Esophagus muscularis mucosa (tissue), 4 donors: ENCODE measurements around the gene DGKA. TPM values are rescaled to one million over a fixed set of nuclear protein-coding genes. Genes with fewer than 3 reads are reported as not detected.
"Not testable (repeated sequence)": the region's sequence is repeated elsewhere in the genome, so short reads cannot be mapped to it uniquely, and the experiment has no call there.

Source experiments
- DNase-seq: peaks from one replicate; pipeline ENCODE4 v3.0.0-alpha.2; 2017; ENCODE audit errors: extremely low spot score
- H3K27ac ChIP-seq, 4 donors: fragments of 200-600 bp; sonication (generic); replicated peaks in 1 of 4; 1 replicate in 3 of 4; 2 replicates in 1 of 4; pipeline ENCODE4 v1.5.1; 2016 to 2019; ENCODE audit warnings: mild to moderate bottlenecking in 1 of 4
- H3K27me3 ChIP-seq, 4 donors: fragments of 200-600 bp; sonication (generic); one replicate each; pipeline versions ENCODE4 v1.5.1 to v1.6.0; 2016 to 2019
- H3K36me3 ChIP-seq, 4 donors: fragments of 200-600 bp; sonication (generic); one replicate each; pipeline ENCODE4 v1.5.1; 2016 to 2019
- H3K4me1 ChIP-seq, 4 donors: fragments of 200-600 bp; sonication (generic); one replicate each; pipeline ENCODE4 v1.5.1; 2016 to 2019
- H3K4me3 ChIP-seq, 4 donors: fragments of 200-600 bp; sonication (generic); 1 replicate in 2 of 4; 2 replicates in 2 of 4; pipeline ENCODE4 v1.5.1; 2016 to 2019; ENCODE audit warnings: mild to moderate bottlenecking in 4 of 4, moderate library complexity in 1 of 4
- H3K9me3 ChIP-seq, 4 donors: fragments of 200-600 bp; sonication (generic); 1 replicate in 3 of 4; 2 replicates in 1 of 4; pipeline ENCODE4 v1.5.1; 2016 to 2019
- CTCF ChIP-seq, 3 experiments: fragments of 200-600 bp in 2 of 3; fragments of 450-650 bp in 1 of 3; sonication (generic) in 2 of 3; IDR thresholded peaks; one replicate each; pipeline ENCODE4 v1.5.1; 2017 to 2019; ENCODE audit warnings: antibody characterized with exemption in 3 of 3, mild to moderate bottlenecking in 2 of 3, moderate library complexity in 1 of 3
- EP300 ChIP-seq: sonication (generic); formaldehyde crosslinking; IDR thresholded peaks from one replicate; pipeline ENCODE4 v1.6.1; 2017; ENCODE audit warnings: antibody characterized with exemption
- POLR2A ChIP-seq: fragments of 450-650 bp; IDR thresholded peaks from one replicate; pipeline ENCODE4 v1.6.1; 2017; ENCODE audit warnings: antibody characterized with exemption, moderate library complexity, mild to moderate bottlenecking, low read depth
- POLR2AphosphoS5 ChIP-seq, 2 donors: sonication (generic); formaldehyde crosslinking; IDR thresholded peaks; one replicate each; pipeline ENCODE4 v1.6.1; 2017; ENCODE audit warnings: antibody characterized with exemption in 2 of 2
- WGBS: methylation state at CpG from one replicate; pipeline ENCODE4 v1.1.5; 2018; 5-methylcytosine and 5-hydroxymethylcytosine counted together
- intact Hi-C: fragments of 100-400 bp; cut with DNase I; formaldehyde crosslinking; loops from one replicate; pipeline ENCODE4 v1.15.1; 2023
- total RNA-seq, 4 donors: library from RNA; depleted of rRNA; stranded (reverse); fragments of >200 nt; gene quantifications; one replicate each; pipeline versions ENCODE4 v1.1.0 to v1.2.1, GENCODE V29; 2016

DGKA gene
- total RNA-seq, 4 donors from 2014 or later = 18.7 to 39.7 (median 24.7) TPM

- no peaks in the 10 kb centered on the region for H3K9me3 ChIP-seq
- TF ChIP-seq POLR2AphosphoS5 (IDR thresholded peaks at IDR 0.05) (peak; percentile 85 to 87), EP300 (no peak), CTCF (IDR thresholded peaks at IDR 0.05) (no peak), POLR2A (no peak)
- peak; percentile 99 for DNase-seq
- peaks cover 9 to 26% (median 19%) of the 10 kb centered on the region in 4 donors for H3K4me1 ChIP-seq
- peak within 1 kb of the TSS; percentile 81 to 90 (median 81) for H3K27ac ChIP-seq
- no peaks in the 10 kb centered on the region for H3K27me3 ChIP-seq
- H3K36me3 ChIP-seq = peaks cover 27 to 61% (median 43%) of the 10 kb centered on the region in 4 donors
- intact Hi-C loops = loop anchor here (2.0 to 5.0 kb wide), 2 partner anchors 44 to 105 kb away; partner anchors contain the start of genes PA2G4 and RPS26
- H3K4me3 ChIP-seq = peak within 1 kb of the TSS; percentile 65 to 73 (median 68)
- WGBS = 2% methylated on average over 18 of the region's 27 CpGs
These were observed 66.0 kb downstream of the DGKA start, which contains the start of gene SUOX for GRCh38 chr12:55996715-55997534. TSS of gene SUOX (plus strand) at chr12:55997276. CDS start at chr12:56002222, 4,946 bp downstream.

GRCh38 chr12:55997535-55997859 lies 66.5 kb downstream of the DGKA start:
- TF ChIP-seq EP300 = no peak
- no peak for TF ChIP-seq CTCF (IDR thresholded peaks at IDR 0.05)
- no peak for TF ChIP-seq POLR2A
- no peak for TF ChIP-seq POLR2AphosphoS5 (IDR thresholded peaks at IDR 0.05)
- no peaks in the 10 kb centered on the region for H3K9me3 ChIP-seq
- H3K4me3 ChIP-seq = peak overlapping the region; percentile 65 to 73 (median 68)
- peaks cover 9 to 26% (median 19%) of the 10 kb centered on the region in 4 donors for H3K4me1 ChIP-seq
- peak overlapping the region; percentile 81 to 90 (median 81) for H3K27ac ChIP-seq
- 6% methylated on average over 3 of the region's 5 CpGs for WGBS
- peaks cover 21 to 61% (median 43%) of the 10 kb centered on the region in 4 donors for H3K36me3 ChIP-seq
- H3K27me3 ChIP-seq = no peaks in the 10 kb centered on the region
- DNase-seq = no peak
- intact Hi-C loops = loop anchor here (2.0 to 5.0 kb wide), 2 partner anchors 43 to 105 kb away; partner anchors contain the start of genes PA2G4 and RPS26

- not testable (repeated sequence) for H3K9me3 ChIP-seq, H3K27me3 ChIP-seq, H3K27ac ChIP-seq, H3K4me3 ChIP-seq, DNase-seq
- intact Hi-C loops = loop anchor here (5.0 kb wide), 1 partner anchor 103 kb away; the partner anchor contains the start of gene PA2G4
- 78% methylated on average over 6 of the region's 6 CpGs for WGBS
- peaks cover 4 to 61% (median 40%) of the 10 kb centered on the region in 4 donors for H3K36me3 ChIP-seq
- H3K4me1 ChIP-seq = peaks cover 9 to 26% (median 19%) of the 10 kb centered on the region in 4 donors
These were observed 68.6 kb downstream of the DGKA start for GRCh38 chr12:55999522-55999921.

- not testable (repeated sequence) for H3K4me3 ChIP-seq, H3K27me3 ChIP-seq, H3K27ac ChIP-seq, H3K9me3 ChIP-seq, DNase-seq
- Histone ChIP-seq H3K4me1 (peaks cover 9 to 26% (median 19%) of the 10 kb centered on the region in 4 donors), H3K36me3 (peaks cover 4 to 61% (median 37%) of the 10 kb centered on the region in 4 donors)
- intact Hi-C loops = loop anchor here (5.0 kb wide), 1 partner anchor 102 kb away; the partner anchor contains the start of gene PA2G4
- WGBS = 93% methylated on average over 22 of the region's 33 CpGs
These were observed 69.1 kb downstream of the DGKA start for GRCh38 chr12:55999999-56000540.

GRCh38 chr12:56001487-56002100 lies 70.6 kb downstream of the DGKA start:
- Histone ChIP-seq H3K4me1 (peaks cover 9 to 18% (median 14%) of the 10 kb centered on the region in 4 donors), H3K36me3 (peaks cover 4 to 56% (median 34%) of the 10 kb centered on the region in 4 donors), H3K9me3 (no peaks in the 10 kb centered on the region), H3K4me3 (no peak overlapping the region), H3K27me3 (no peaks in the 10 kb centered on the region), H3K27ac (no peak overlapping the region)
- TF ChIP-seq POLR2A (no peak), EP300 (no peak), POLR2AphosphoS5 (IDR thresholded peaks at IDR 0.05) (no peak)
- WGBS = 82% methylated on average over 7 of the region's 7 CpGs
- intact Hi-C loops = no loop called here
- DNase-seq = no peak

- 78% methylated on average over 5 of the region's 5 CpGs for WGBS
- DNase-seq, H3K4me3 ChIP-seq, H3K9me3 ChIP-seq, H3K27me3 ChIP-seq, H3K27ac ChIP-seq, intact Hi-C loops: not testable (repeated sequence)
- Histone ChIP-seq H3K4me1 (peaks cover 3 to 18% (median 14%) of the 10 kb centered on the region in 4 donors), H3K36me3 (peaks cover 4 to 56% (median 34%) of the 10 kb centered on the region in 4 donors)
These were observed 72.4 kb downstream of the DGKA start for GRCh38 chr12:56003376-56003775.

Other genes starting within 250 kb of the DGKA start
- gene ITGA7, start 223.3 kb upstream of the DGKA start, total RNA-seq = 100 to 1,000 TPM; 155 to 245 (median 218) TPM
- gene BLOC1S1, start 215.1 kb upstream of the DGKA start, total RNA-seq = 100 to 1,000 TPM; 159 to 253 (median 196) TPM
- gene RDH5, start 210.8 kb upstream of the DGKA start, total RNA-seq = 10 to 100 TPM; 13.8 to 23.0 (median 17.2) TPM
- gene CD63, start 202.2 kb upstream of the DGKA start, total RNA-seq = 1,000 to 10,000 TPM in 1 of 4 donors, 100 to 1,000 TPM in 3; 742 to 1,177 (median 845) TPM
- 1 to 10 TPM; 1.7 to 9.0 (median 4.9) TPM for gene GDF11, start 188.0 kb upstream of the DGKA start, total RNA-seq
- gene SARNP, start 113.4 kb upstream of the DGKA start, total RNA-seq = 10 to 100 TPM; 57.7 to 78.0 (median 70.1) TPM
- 10 to 100 TPM in 2 of 4 donors, 1 to 10 TPM in 2; 8.3 to 15.7 (median 11.8) TPM for gene ORMDL2, start 113.1 kb upstream of the DGKA start, total RNA-seq
- gene DNAJC14, start 101.6 kb upstream of the DGKA start, total RNA-seq = 10 to 100 TPM; 23.7 to 33.7 (median 30.0) TPM
- 10 to 100 TPM in 2 of 4 donors, 1 to 10 TPM in 2; 5.5 to 17.4 (median 8.5) TPM for gene MMP19, start 88.2 kb upstream of the DGKA start, total RNA-seq
- gene PYM1, start 3.3 kb upstream of the DGKA start, total RNA-seq = 10 to 100 TPM; 24.2 to 29.5 (median 26.7) TPM
- gene PMEL, start 34.9 kb downstream of the DGKA start, total RNA-seq = 1 to 10 TPM in 1 of 4 donors, under 1 TPM in 1, not detected in 2; 0.66 to 2.2 TPM
- 10 to 100 TPM; 35.3 to 84.9 (median 57.1) TPM for gene CDK2, start 35.7 kb downstream of the DGKA start, total RNA-seq
- gene RAB5B, start 42.9 kb downstream of the DGKA start, total RNA-seq = 100 to 1,000 TPM; 116 to 189 (median 138) TPM
- 10 to 100 TPM; 18.3 to 29.0 (median 25.3) TPM for gene SUOX, start 66.1 kb downstream of the DGKA start, total RNA-seq
- gene IKZF4, start 89.9 kb downstream of the DGKA start, total RNA-seq = 10 to 100 TPM in 2 of 4 donors, 1 to 10 TPM in 2; 6.2 to 20.4 (median 9.7) TPM
- 1,000 to 10,000 TPM in 1 of 4 donors, 100 to 1,000 TPM in 3; 104 to 1,982 (median 577) TPM for gene RPS26, start 110.8 kb downstream of the DGKA start, total RNA-seq
- gene ERBB3, start 149.0 kb downstream of the DGKA start, total RNA-seq = 10 to 100 TPM; 13.9 to 25.0 (median 19.0) TPM
- 100 to 1,000 TPM in 2 of 4 donors, 10 to 100 TPM in 2; 90.5 to 133 (median 105) TPM for gene PA2G4, start 173.4 kb downstream of the DGKA start, total RNA-seq
- gene RPL41, start 185.5 kb downstream of the DGKA start, total RNA-seq = 1,000 to 10,000 TPM; 1,962 to 4,166 (median 3,502) TPM
- gene ZC3H10, start 187.1 kb downstream of the DGKA start, total RNA-seq = 1 to 10 TPM; 5.0 to 7.9 (median 6.6) TPM
- gene ESYT1, start 197.1 kb downstream of the DGKA start, total RNA-seq = 100 to 1,000 TPM; 151 to 245 (median 214) TPM
- 10 to 100 TPM; 28.5 to 39.4 (median 33.6) TPM for gene MYL6B, start 221.4 kb downstream of the DGKA start, total RNA-seq
- 1,000 to 10,000 TPM; 5,145 to 8,531 (median 5,986) TPM for gene MYL6, start 227.2 kb downstream of the DGKA start, total RNA-seq